GM12873 (cell line): Measurements from ENCODE around the gene TTC7B.

Experiments
- CTCF ChIP-seq: IDR thresholded peaks from 2 replicates; pipeline ENCODE4 v1.5.1; 2012; ENCODE audit warnings: low read depth, mild to moderate bottlenecking, moderate library complexity, low read length, control low read depth; ENCODE audit not compliant: insufficient read depth; ENCODE audit errors: missing control alignments

TTC7B gene

GRCh38 chr14:90644882-90645281 lies 171.3 kb downstream of the TTC7B start:
- TF ChIP-seq CTCF: no peak

GRCh38 chr14:90643982-90644670 lies 172.1 kb downstream of the TTC7B start:
- no peak for TF ChIP-seq CTCF

- no peak for TF ChIP-seq CTCF
Measured at GRCh38 chr14:90642244-90642717, 173.9 kb downstream of the TTC7B start.

GRCh38 chr14:90641615-90642243 lies 174.5 kb downstream of the TTC7B start:
- no peak for TF ChIP-seq CTCF

- TF ChIP-seq CTCF: no peak
Measured at GRCh38 chr14:90641168-90641567, 175.1 kb downstream of the TTC7B start.

GRCh38 chr14:90639641-90640040 lies 176.6 kb downstream of the TTC7B start:
- TF ChIP-seq CTCF: no peak

GRCh38 chr14:90632871-90633270 lies 183.4 kb downstream of the TTC7B start:
- no peak for TF ChIP-seq CTCF
